ENCODE measurements around the gene LRRC7. TPM values are rescaled to one million over a fixed set of nuclear protein-coding genes. Genes with fewer than 3 reads are reported as not detected.

LRRC7 gene
- total RNA-seq, 5 donors from 2014 or later (not counting 1 experiment from before 2014, with no cell fraction given) = 0.13 to 4.0 (median 0.54) TPM

DNA sequence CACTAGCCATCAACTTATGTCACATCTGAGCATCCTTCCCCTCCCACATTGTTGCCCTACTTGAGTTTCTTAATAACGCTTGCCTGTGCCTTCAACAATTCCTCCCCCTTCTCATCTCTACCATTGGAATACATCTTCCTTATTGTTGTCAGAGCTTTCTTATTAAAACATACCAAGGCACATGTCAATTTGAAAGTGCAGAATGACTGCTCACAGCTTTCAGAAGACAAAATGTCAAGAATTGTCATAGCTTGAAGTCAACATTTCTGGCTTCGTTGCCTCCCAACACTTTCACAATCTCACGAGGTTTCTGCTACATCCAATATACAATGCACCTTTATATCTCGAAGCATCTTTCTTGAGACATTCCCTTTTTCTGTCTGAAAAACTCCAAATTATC, 279.9 kb downstream of the LRRC7 start:
- ChIA-PET CTCF (no interaction called here), POLR2A (no interaction called here)
- Mint-ChIP-seq H3K27ac (no peak overlapping the region), H3K9me3 (peaks cover 0 to 6% (median 5%) of the 10 kb centered on the region in 3 donors), H3K4me3 (no peak overlapping the region), H3K27me3 (no peaks in the 10 kb centered on the region), H3K4me1 (no peaks in the 10 kb centered on the region), H3K36me3 (no peaks in the 10 kb centered on the region)
- ATAC-seq (replicated peaks in 1 of 4) = no peak
- Histone ChIP-seq H3K36me3 (ENCODE audit: control insufficient read depth in 2 of 2, extremely low read depth in 1 of 2, insufficient read depth in 1 of 2, low read length in 1 of 2) (no peaks in the 10 kb centered on the region), H3K27me3 (replicated peaks in 1 of 2; ENCODE audit: control insufficient read depth in 2 of 2, extremely low read depth in 1 of 2, insufficient read depth in 2 of 2, low read length in 1 of 2) (no peaks in the 10 kb centered on the region), H3K4me1 (ENCODE audit: control insufficient read depth in 1 of 2, extremely low read depth in 1 of 2, insufficient read depth in 2 of 2, low read length in 2 of 2) (no peaks in the 10 kb centered on the region), H3K4me3 (ENCODE audit: control insufficient read depth in 1 of 2, extremely low read depth in 1 of 2, low read length in 1 of 2) (no peak overlapping the region), H3K27ac (ENCODE audit: low read length) (no peak overlapping the region), H3K9me3 (no peaks in the 10 kb centered on the region)
- no peak for DNase-seq
- 65% methylated on average over 2 of the region's 4 CpGs for WGBS (ENCODE audit: insufficient coverage)

DNA sequence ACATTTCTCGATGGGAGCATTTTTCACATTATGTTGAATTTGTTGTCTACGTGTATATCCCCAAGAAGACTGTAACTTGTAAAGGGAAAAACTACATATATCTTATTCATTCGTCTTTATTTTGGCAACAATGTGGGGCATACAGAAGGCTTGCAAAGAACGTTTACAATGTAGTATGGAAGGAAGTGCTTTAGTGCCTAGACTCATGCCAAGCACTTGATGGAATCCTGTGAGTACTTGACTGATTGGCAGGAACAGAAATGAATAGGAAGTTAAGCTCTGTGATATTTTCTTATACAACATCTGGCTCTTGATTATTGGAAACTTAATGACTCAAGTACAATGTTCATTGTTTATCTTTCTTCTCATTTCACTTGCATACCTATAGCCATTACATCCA, 284.4 kb downstream of the LRRC7 start:
- no peaks in the 10 kb centered on the region for H3K36me3 ChIP-seq (ENCODE audit: control insufficient read depth in 2 of 2, extremely low read depth in 1 of 2, insufficient read depth in 1 of 2, low read length in 1 of 2)
- no peaks in the 10 kb centered on the region for H3K4me1 ChIP-seq (ENCODE audit: control insufficient read depth in 1 of 2, extremely low read depth in 1 of 2, insufficient read depth in 2 of 2, low read length in 2 of 2)
- ChIA-PET POLR2A (no interaction called here), CTCF (no interaction called here)
- no CpG with 5 or more reads among the region's 4 CpGs for WGBS (ENCODE audit: insufficient coverage)
- DNase-seq (no peak), ATAC-seq (replicated peaks in 1 of 4) (no peak)
- H3K4me3 Mint-ChIP-seq = no peak overlapping the region
- no peaks in the 10 kb centered on the region for H3K27me3 Mint-ChIP-seq
- H3K9me3 ChIP-seq = no peaks in the 10 kb centered on the region
- no peak overlapping the region for H3K4me3 ChIP-seq (ENCODE audit: control insufficient read depth in 1 of 2, extremely low read depth in 1 of 2, low read length in 1 of 2)
- no peaks in the 10 kb centered on the region for H3K27me3 ChIP-seq (replicated peaks in 1 of 2; ENCODE audit: control insufficient read depth in 2 of 2, extremely low read depth in 1 of 2, insufficient read depth in 2 of 2, low read length in 1 of 2)
- H3K27ac ChIP-seq (ENCODE audit: low read length) = no peak overlapping the region
- H3K4me1 Mint-ChIP-seq = no peaks in the 10 kb centered on the region
- H3K27ac Mint-ChIP-seq = no peak overlapping the region
- H3K36me3 Mint-ChIP-seq = no peaks in the 10 kb centered on the region
- H3K9me3 Mint-ChIP-seq = peaks cover 3 to 10% (median 9%) of the 10 kb centered on the region in 3 donors

DNA sequence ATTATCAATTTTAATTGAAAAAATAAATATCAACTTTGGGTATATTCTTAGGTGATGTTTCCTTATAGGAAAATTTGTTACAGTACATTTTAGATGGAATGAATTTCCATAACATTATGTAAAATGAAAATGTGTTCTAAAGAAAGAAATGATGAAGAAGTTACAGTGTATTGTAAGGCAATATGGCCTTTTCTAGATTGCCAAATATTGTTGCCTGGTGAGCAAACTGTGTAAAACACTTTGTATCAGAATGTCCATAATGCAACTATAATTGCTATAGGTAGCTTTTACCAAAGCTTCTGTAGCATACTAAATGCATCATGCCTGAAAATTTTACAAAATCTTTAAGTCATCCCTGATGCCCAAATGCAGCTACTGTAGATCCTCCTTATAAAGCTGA, 285.0 kb downstream of the LRRC7 start:
- Mint-ChIP-seq H3K4me1 (no peaks in the 10 kb centered on the region), H3K27ac (no peak overlapping the region), H3K36me3 (no peaks in the 10 kb centered on the region), H3K27me3 (no peaks in the 10 kb centered on the region), H3K9me3 (peaks cover 3 to 6% (median 4%) of the 10 kb centered on the region in 3 donors), H3K4me3 (no peak overlapping the region)
- no peak overlapping the region for H3K27ac ChIP-seq (ENCODE audit: low read length)
- H3K36me3 ChIP-seq (ENCODE audit: control insufficient read depth in 2 of 2, extremely low read depth in 1 of 2, insufficient read depth in 1 of 2, low read length in 1 of 2) = no peaks in the 10 kb centered on the region
- DNase-seq (no peak), ATAC-seq (replicated peaks in 1 of 4) (no peak)
- H3K4me1 ChIP-seq (ENCODE audit: control insufficient read depth in 1 of 2, extremely low read depth in 1 of 2, insufficient read depth in 2 of 2, low read length in 2 of 2) = no peaks in the 10 kb centered on the region
- CTCF ChIA-PET = no interaction called here
- POLR2A ChIA-PET = no interaction called here
- no peaks in the 10 kb centered on the region for H3K9me3 ChIP-seq
- H3K4me3 ChIP-seq (ENCODE audit: control insufficient read depth in 1 of 2, extremely low read depth in 1 of 2, low read length in 1 of 2) = no peak overlapping the region
- no peaks in the 10 kb centered on the region for H3K27me3 ChIP-seq (replicated peaks in 1 of 2; ENCODE audit: control insufficient read depth in 2 of 2, extremely low read depth in 1 of 2, insufficient read depth in 2 of 2, low read length in 1 of 2)

DNA sequence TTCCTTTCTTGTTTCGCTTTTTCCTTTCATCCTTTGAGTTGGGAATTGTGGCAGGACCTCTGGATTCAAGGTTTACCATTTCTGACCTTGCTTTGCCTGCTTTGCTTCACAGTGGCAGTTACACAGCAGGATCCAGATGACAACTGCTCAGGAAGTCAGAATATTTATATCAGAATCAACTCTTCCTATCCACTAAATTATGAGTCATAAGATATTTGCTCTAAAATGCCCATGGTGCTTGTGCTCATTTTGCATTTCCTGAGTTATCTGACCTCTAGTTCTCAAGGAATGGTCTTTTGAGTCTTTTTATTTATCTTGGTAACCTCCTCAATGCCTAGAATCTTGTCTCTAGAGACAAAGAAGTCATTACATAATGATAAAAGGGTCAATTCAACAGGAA, 290.8 kb downstream of the LRRC7 start:
- Histone ChIP-seq H3K4me3 (ENCODE audit: control insufficient read depth in 1 of 2, extremely low read depth in 1 of 2, low read length in 1 of 2) (no peak overlapping the region), H3K27ac (ENCODE audit: low read length) (no peak overlapping the region), H3K36me3 (ENCODE audit: control insufficient read depth in 2 of 2, extremely low read depth in 1 of 2, insufficient read depth in 1 of 2, low read length in 1 of 2) (no peaks in the 10 kb centered on the region), H3K4me1 (ENCODE audit: control insufficient read depth in 1 of 2, extremely low read depth in 1 of 2, insufficient read depth in 2 of 2, low read length in 2 of 2) (no peaks in the 10 kb centered on the region), H3K27me3 (replicated peaks in 1 of 2; ENCODE audit: control insufficient read depth in 2 of 2, extremely low read depth in 1 of 2, insufficient read depth in 2 of 2, low read length in 1 of 2) (no peaks in the 10 kb centered on the region), H3K9me3 (no peaks in the 10 kb centered on the region)
- no peak for DNase-seq
- no peak overlapping the region for H3K27ac Mint-ChIP-seq
- no peaks in the 10 kb centered on the region for H3K36me3 Mint-ChIP-seq
- ChIA-PET POLR2A (no interaction called here), CTCF (no interaction called here)
- H3K4me3 Mint-ChIP-seq = no peak overlapping the region
- H3K9me3 Mint-ChIP-seq = peaks cover 3 to 13% (median 6%) of the 10 kb centered on the region in 3 donors
- H3K27me3 Mint-ChIP-seq = no peaks in the 10 kb centered on the region
- no peak for ATAC-seq (replicated peaks in 1 of 4)
- H3K4me1 Mint-ChIP-seq = no peaks in the 10 kb centered on the region
- no CpG with 5 or more reads among the region's 1 CpG for WGBS (ENCODE audit: insufficient coverage)

DNA sequence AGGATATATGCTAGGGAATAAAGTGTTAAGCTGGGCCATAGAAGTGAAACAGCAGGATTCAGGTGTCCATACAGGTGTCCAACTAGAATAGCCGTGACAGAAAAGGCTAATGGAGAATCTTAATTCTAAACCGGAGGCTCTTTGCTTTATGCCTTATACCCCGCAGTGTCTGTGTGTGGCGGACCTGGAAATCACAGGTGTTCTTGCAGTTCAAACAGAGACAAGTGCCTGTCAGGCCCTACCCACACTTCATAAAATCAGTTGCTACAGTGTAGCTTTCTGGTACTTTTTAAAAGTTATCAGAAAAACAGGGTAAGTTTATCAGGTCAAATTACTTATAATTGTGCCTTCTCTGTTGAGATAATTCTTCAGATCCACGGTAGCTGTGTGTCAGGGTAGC, 293.9 kb downstream of the LRRC7 start:
- DNase-seq (no peak), ATAC-seq (replicated peaks in 1 of 4) (no peak)
- H3K27ac ChIP-seq (ENCODE audit: low read length) = no peak overlapping the region
- no peaks in the 10 kb centered on the region for H3K36me3 ChIP-seq (ENCODE audit: control insufficient read depth in 2 of 2, extremely low read depth in 1 of 2, insufficient read depth in 1 of 2, low read length in 1 of 2)
- no peaks in the 10 kb centered on the region for H3K36me3 Mint-ChIP-seq
- POLR2A ChIA-PET = no interaction called here
- WGBS (ENCODE audit: insufficient coverage) = no CpG with 5 or more reads among the region's 5 CpGs
- no peaks in the 10 kb centered on the region for H3K9me3 ChIP-seq
- H3K4me1 ChIP-seq (ENCODE audit: control insufficient read depth in 1 of 2, extremely low read depth in 1 of 2, insufficient read depth in 2 of 2, low read length in 2 of 2) = no peaks in the 10 kb centered on the region
- CTCF ChIA-PET = no interaction called here
- H3K9me3 Mint-ChIP-seq = peaks cover 0 to 13% (median 4%) of the 10 kb centered on the region in 3 donors
- H3K27me3 Mint-ChIP-seq = no peaks in the 10 kb centered on the region
- no peaks in the 10 kb centered on the region for H3K4me1 Mint-ChIP-seq
- H3K27me3 ChIP-seq (replicated peaks in 1 of 2; ENCODE audit: control insufficient read depth in 2 of 2, extremely low read depth in 1 of 2, insufficient read depth in 2 of 2, low read length in 1 of 2) = no peaks in the 10 kb centered on the region
- no peak overlapping the region for H3K27ac Mint-ChIP-seq
- H3K4me3 ChIP-seq (ENCODE audit: control insufficient read depth in 1 of 2, extremely low read depth in 1 of 2, low read length in 1 of 2) = no peak overlapping the region
- H3K4me3 Mint-ChIP-seq = no peak overlapping the region

DNA sequence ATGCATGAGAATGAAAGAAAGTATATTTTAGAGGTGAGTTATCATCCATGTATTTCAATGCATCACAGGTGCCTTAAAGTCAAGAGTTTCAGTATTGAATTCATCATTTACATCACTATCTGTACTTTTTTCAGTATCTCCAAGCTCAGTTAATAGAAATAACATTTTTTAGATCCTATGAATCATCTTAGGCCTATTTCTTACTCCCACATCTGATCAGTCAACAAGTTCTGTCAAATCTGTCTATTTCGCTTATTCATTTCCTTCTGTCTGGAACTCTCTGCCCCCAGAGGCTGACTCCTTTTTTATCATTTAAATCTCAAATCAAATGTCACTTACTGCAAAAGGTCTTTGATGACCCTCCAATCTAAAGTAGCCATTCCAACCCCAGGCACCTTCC, 295.2 kb downstream of the LRRC7 start:
- H3K27ac Mint-ChIP-seq = no peak overlapping the region
- no peak overlapping the region for H3K4me3 Mint-ChIP-seq
- no peaks in the 10 kb centered on the region for H3K27me3 Mint-ChIP-seq
- H3K27ac ChIP-seq (ENCODE audit: low read length) = no peak overlapping the region
- ATAC-seq (replicated peaks in 1 of 4) = no peak
- H3K4me3 ChIP-seq (ENCODE audit: control insufficient read depth in 1 of 2, extremely low read depth in 1 of 2, low read length in 1 of 2) = no peak overlapping the region
- ChIA-PET CTCF (interaction anchor here in 1 of 2 donors (0.6 kb wide), 1 partner anchor 1588 kb away, joined by 3 read pairs; no protein-coding TSS in a partner anchor), POLR2A (no interaction called here)
- no peaks in the 10 kb centered on the region for H3K4me1 ChIP-seq (ENCODE audit: control insufficient read depth in 1 of 2, extremely low read depth in 1 of 2, insufficient read depth in 2 of 2, low read length in 2 of 2)
- WGBS (ENCODE audit: insufficient coverage) = 100% methylated on average over 1 of the region's 1 CpG
- no peaks in the 10 kb centered on the region for H3K36me3 ChIP-seq (ENCODE audit: control insufficient read depth in 2 of 2, extremely low read depth in 1 of 2, insufficient read depth in 1 of 2, low read length in 1 of 2)
- H3K4me1 Mint-ChIP-seq = no peaks in the 10 kb centered on the region
- DNase-seq = no peak
- peaks cover 4 to 13% (median 4%) of the 10 kb centered on the region in 3 donors for H3K9me3 Mint-ChIP-seq
- H3K9me3 ChIP-seq = no peaks in the 10 kb centered on the region
- H3K27me3 ChIP-seq (replicated peaks in 1 of 2; ENCODE audit: control insufficient read depth in 2 of 2, extremely low read depth in 1 of 2, insufficient read depth in 2 of 2, low read length in 1 of 2) = no peaks in the 10 kb centered on the region
- H3K36me3 Mint-ChIP-seq = no peaks in the 10 kb centered on the region

DNA sequence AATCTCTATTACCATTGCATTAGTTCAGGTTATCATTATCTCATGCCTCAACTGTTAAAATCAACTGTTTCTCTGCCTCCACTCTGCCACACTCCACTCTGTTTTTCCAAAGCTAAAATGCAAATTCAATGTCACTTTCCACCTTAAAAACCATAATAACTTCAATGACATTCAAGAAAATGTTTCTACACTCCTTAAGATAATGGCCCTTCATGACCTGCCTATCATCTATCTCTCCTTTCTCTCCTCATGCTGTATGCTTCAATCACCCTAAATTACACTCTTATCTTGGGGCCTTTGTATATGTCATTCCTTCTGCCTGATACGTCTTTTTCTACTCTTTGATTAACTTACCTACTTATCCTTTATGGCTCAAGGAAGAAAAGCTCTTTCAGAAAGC, 296.0 kb downstream of the LRRC7 start:
- no peak overlapping the region for H3K4me3 ChIP-seq (ENCODE audit: control insufficient read depth in 1 of 2, extremely low read depth in 1 of 2, low read length in 1 of 2)
- H3K4me1 ChIP-seq (ENCODE audit: control insufficient read depth in 1 of 2, extremely low read depth in 1 of 2, insufficient read depth in 2 of 2, low read length in 2 of 2) = no peaks in the 10 kb centered on the region
- Mint-ChIP-seq H3K4me3 (no peak overlapping the region), H3K36me3 (no peaks in the 10 kb centered on the region), H3K4me1 (no peaks in the 10 kb centered on the region), H3K9me3 (peaks cover 4 to 12% (median 4%) of the 10 kb centered on the region in 3 donors), H3K27me3 (no peaks in the 10 kb centered on the region), H3K27ac (no peak overlapping the region)
- no peaks in the 10 kb centered on the region for H3K36me3 ChIP-seq (ENCODE audit: control insufficient read depth in 2 of 2, extremely low read depth in 1 of 2, insufficient read depth in 1 of 2, low read length in 1 of 2)
- ATAC-seq (replicated peaks in 1 of 4) = no peak
- 80% methylated on average over 1 of the region's 1 CpG for WGBS (ENCODE audit: insufficient coverage)
- H3K27ac ChIP-seq (ENCODE audit: low read length) = no peak overlapping the region
- no peaks in the 10 kb centered on the region for H3K9me3 ChIP-seq
- DNase-seq = no peak
- CTCF ChIA-PET = interaction anchor here in 1 of 2 donors (0.6 kb wide), 1 partner anchor 1588 kb away, joined by 3 read pairs; no protein-coding TSS in a partner anchor
- POLR2A ChIA-PET = no interaction called here
- H3K27me3 ChIP-seq (replicated peaks in 1 of 2; ENCODE audit: control insufficient read depth in 2 of 2, extremely low read depth in 1 of 2, insufficient read depth in 2 of 2, low read length in 1 of 2) = no peaks in the 10 kb centered on the region

Data from T-cell (primary cell).